ENCODE results near the gene RFC4. TPM values are rescaled to one million over a fixed set of nuclear protein-coding genes. Genes with fewer than 3 reads are reported as not detected.
"Not testable (repeated sequence)": the region's sequence is repeated elsewhere in the genome, so short reads cannot be mapped to it uniquely, and the experiment has no call there.

RFC4 gene
- total RNA-seq, 1 experiment from 2014 or later, result 116 TPM

DNA sequence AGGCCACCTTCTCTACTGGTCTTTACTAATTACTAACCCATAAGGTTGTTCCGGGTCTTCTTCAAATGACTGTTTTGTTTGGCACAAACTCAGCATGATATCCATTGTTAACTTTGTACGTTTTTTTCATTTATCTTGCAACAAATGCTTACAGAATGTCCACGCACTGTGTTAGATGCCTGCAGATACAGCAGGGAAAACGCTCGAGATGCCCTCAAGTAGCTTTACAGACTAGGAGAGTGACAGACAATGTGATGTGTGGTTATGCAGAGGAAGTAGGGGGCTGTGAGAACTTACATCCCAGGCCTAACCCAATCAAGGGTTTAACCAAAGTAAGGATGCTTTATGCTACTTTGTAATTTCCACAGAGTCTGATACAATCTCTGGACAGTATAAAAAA lies 949 bp upstream of the RFC4 start:
- POLR2A ChIA-PET (ENCODE audit: low non-redundant PET), result no interaction called here
- CTCF ChIA-PET, result no interaction called here
- H3K4me3 ChIP-seq (ENCODE audit: low read depth, low read length, poor library complexity, severe bottlenecking), result peak overlapping the region; percentile 89

GRCh38 chr3:186803447-186803846 lies 2.8 kb downstream of the RFC4 start:
- intact Hi-C loops (cut with micrococcal nuclease; ENCODE audit: unreplicated experiment); H3K27ac ChIP-seq (ENCODE audit: low read depth, low read length, poor library complexity, severe bottlenecking); H3K4me3 ChIP-seq (ENCODE audit: low read depth, low read length, poor library complexity, severe bottlenecking); H3K27me3 ChIP-seq (replicated peaks; ENCODE audit: insufficient read depth, low read depth, low read length, poor library complexity); BruUV-seq (replicated peaks); H3K9me3 ChIP-seq (ENCODE audit: low read depth, low read length, poor library complexity, severe bottlenecking); POLR2A ChIA-PET (ENCODE audit: low non-redundant PET); DNase-seq (ENCODE audit: low spot score): not testable (repeated sequence)
- peaks cover 59% of the 10 kb centered on the region for H3K36me3 ChIP-seq (ENCODE audit: insufficient read depth, low read length, poor library complexity, severe bottlenecking)
- peaks cover 17% of the 10 kb centered on the region for H3K4me1 ChIP-seq (ENCODE audit: insufficient read depth, low read length, poor library complexity, severe bottlenecking)
- CTCF ChIA-PET, result interaction anchor here (0.6 kb wide), 1 partner anchor 24 kb away, joined by 3 read pairs; no protein-coding TSS in a partner anchor

More for the DNA sequence above, 949 bp upstream of the RFC4 start:
- H3K27ac ChIP-seq (ENCODE audit: low read depth, low read length, poor library complexity, severe bottlenecking), result peak overlapping the region; percentile 95
- peaks cover 28% of the 10 kb centered on the region for H3K36me3 ChIP-seq (ENCODE audit: insufficient read depth, low read length, poor library complexity, severe bottlenecking)
- DNase-seq (ENCODE audit: low spot score), result no peak
- no TSS peak for BruUV-seq (replicated peaks)
- TF ChIP-seq, protein P1, sequence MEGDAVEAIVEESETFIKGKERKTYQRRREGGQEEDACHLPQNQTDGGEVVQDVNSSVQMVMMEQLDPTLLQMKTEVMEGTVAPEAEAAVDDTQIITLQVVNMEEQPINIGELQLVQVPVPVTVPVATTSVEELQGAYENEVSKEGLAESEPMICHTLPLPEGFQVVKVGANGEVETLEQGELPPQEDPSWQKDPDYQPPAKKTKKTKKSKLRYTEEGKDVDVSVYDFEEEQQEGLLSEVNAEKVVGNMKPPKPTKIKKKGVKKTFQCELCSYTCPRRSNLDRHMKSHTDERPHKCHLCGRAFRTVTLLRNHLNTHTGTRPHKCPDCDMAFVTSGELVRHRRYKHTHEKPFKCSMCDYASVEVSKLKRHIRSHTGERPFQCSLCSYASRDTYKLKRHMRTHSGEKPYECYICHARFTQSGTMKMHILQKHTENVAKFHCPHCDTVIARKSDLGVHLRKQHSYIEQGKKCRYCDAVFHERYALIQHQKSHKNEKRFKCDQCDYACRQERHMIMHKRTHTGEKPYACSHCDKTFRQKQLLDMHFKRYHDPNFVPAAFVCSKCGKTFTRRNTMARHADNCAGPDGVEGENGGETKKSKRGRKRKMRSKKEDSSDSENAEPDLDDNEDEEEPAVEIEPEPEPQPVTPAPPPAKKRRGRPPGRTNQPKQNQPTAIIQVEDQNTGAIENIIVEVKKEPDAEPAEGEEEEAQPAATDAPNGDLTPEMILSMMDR (conservative IDR thresholded peaks at IDR 0.05; ENCODE audit: low read depth, low read length), result no peak
- no peak for TF ChIP-seq EZH2 (IDR thresholded peaks at IDR 0.05; ENCODE audit: borderline replicate concordance, low read depth, low read length, poor library complexity, severe bottlenecking)
- H3K9me3 ChIP-seq (ENCODE audit: low read depth, low read length, poor library complexity, severe bottlenecking), result no peaks in the 10 kb centered on the region
- intact Hi-C loops (cut with micrococcal nuclease; ENCODE audit: unreplicated experiment), result no loop called here
- H3K27me3 ChIP-seq (replicated peaks; ENCODE audit: insufficient read depth, low read depth, low read length, poor library complexity), result no peaks in the 10 kb centered on the region
- H3K4me1 ChIP-seq (ENCODE audit: insufficient read depth, low read length, poor library complexity, severe bottlenecking), result peaks cover 17% of the 10 kb centered on the region

- peaks cover 17% of the 10 kb centered on the region for H3K4me1 ChIP-seq (ENCODE audit: insufficient read depth, low read length, poor library complexity, severe bottlenecking)
- ChIA-PET CTCF (no interaction called here), POLR2A (ENCODE audit: low non-redundant PET) (no interaction called here)
- BruUV-seq (replicated peaks), result no TSS peak
- H3K36me3 ChIP-seq (ENCODE audit: insufficient read depth, low read length, poor library complexity, severe bottlenecking), result peaks cover 66% of the 10 kb centered on the region
- no peak overlapping the region for H3K4me3 ChIP-seq (ENCODE audit: low read depth, low read length, poor library complexity, severe bottlenecking)
- H3K27ac ChIP-seq (ENCODE audit: low read depth, low read length, poor library complexity, severe bottlenecking), result no peak overlapping the region
- DNase-seq (ENCODE audit: low spot score), result no peak
- intact Hi-C loops (cut with micrococcal nuclease; ENCODE audit: unreplicated experiment), result no loop called here
- H3K9me3 ChIP-seq (ENCODE audit: low read depth, low read length, poor library complexity, severe bottlenecking), result no peaks in the 10 kb centered on the region
- no peaks in the 10 kb centered on the region for H3K27me3 ChIP-seq (replicated peaks; ENCODE audit: insufficient read depth, low read depth, low read length, poor library complexity)
- no peak for TF ChIP-seq EZH2 (IDR thresholded peaks at IDR 0.05; ENCODE audit: borderline replicate concordance, low read depth, low read length, poor library complexity, severe bottlenecking)
- TF ChIP-seq, protein P1 (conservative IDR thresholded peaks at IDR 0.05; ENCODE audit: low read depth, low read length), result no peak
Measured at GRCh38 chr3:186802701-186803100, 3.6 kb downstream of the RFC4 start.

GRCh38 chr3:186800285-186800684 lies 6.0 kb downstream of the RFC4 start:
- Histone ChIP-seq H3K36me3 (ENCODE audit: insufficient read depth, low read length, poor library complexity, severe bottlenecking) (peaks cover 88% of the 10 kb centered on the region), H3K9me3 (ENCODE audit: low read depth, low read length, poor library complexity, severe bottlenecking) (no peaks in the 10 kb centered on the region), H3K4me3 (ENCODE audit: low read depth, low read length, poor library complexity, severe bottlenecking) (no peak overlapping the region), H3K27ac (ENCODE audit: low read depth, low read length, poor library complexity, severe bottlenecking) (no peak overlapping the region), H3K27me3 (replicated peaks; ENCODE audit: insufficient read depth, low read depth, low read length, poor library complexity) (no peaks in the 10 kb centered on the region), H3K4me1 (ENCODE audit: insufficient read depth, low read length, poor library complexity, severe bottlenecking) (peaks cover 7% of the 10 kb centered on the region)
- BruUV-seq (replicated peaks), result no TSS peak
- intact Hi-C loops (cut with micrococcal nuclease; ENCODE audit: unreplicated experiment), result no loop called here
- CTCF ChIA-PET, result no interaction called here
- TF ChIP-seq EZH2 (IDR thresholded peaks at IDR 0.05; ENCODE audit: borderline replicate concordance, low read depth, low read length, poor library complexity, severe bottlenecking), result no peak
- TF ChIP-seq, protein P1 (conservative IDR thresholded peaks at IDR 0.05; ENCODE audit: low read depth, low read length), result no peak
- POLR2A ChIA-PET (ENCODE audit: low non-redundant PET), result no interaction called here
- DNase-seq (ENCODE audit: low spot score), result no peak
